ENCODE results near the gene CCSER1.

CCSER1 gene

GRCh38 chr4:90198086-90198847, 71.1 kb downstream of the CCSER1 start:
- no peak for DNase-seq (ENCODE audit: low read depth)

GRCh38 chr4:90207887-90208454, 80.8 kb downstream of the CCSER1 start:
- no peak for DNase-seq (ENCODE audit: low read depth)

GRCh38 chr4:90209922-90210321, 82.7 kb downstream of the CCSER1 start:
- DNase-seq (ENCODE audit: low read depth) = no peak

GRCh38 chr4:90211174-90211573, 84.0 kb downstream of the CCSER1 start:
- DNase-seq (ENCODE audit: low read depth) = no peak

GRCh38 chr4:90215286-90215685, 88.1 kb downstream of the CCSER1 start:
- no peak for DNase-seq (ENCODE audit: low read depth)

- no peak for DNase-seq (ENCODE audit: low read depth)
These were observed 92.6 kb downstream of the CCSER1 start for GRCh38 chr4:90219822-90220221.

GRCh38 chr4:90220459-90220858, 93.3 kb downstream of the CCSER1 start:
- DNase-seq (ENCODE audit: low read depth) = no peak

GRCh38 chr4:90226734-90227133, 99.5 kb downstream of the CCSER1 start:
- DNase-seq (ENCODE audit: low read depth) = no peak

- no peak for DNase-seq (ENCODE audit: low read depth)
These were observed 100.0 kb downstream of the CCSER1 start for GRCh38 chr4:90227177-90227576.

GRCh38 chr4:90234916-90235547, 107.8 kb downstream of the CCSER1 start:
- DNase-seq (ENCODE audit: low read depth) = no peak

GRCh38 chr4:90237751-90238530, 110.7 kb downstream of the CCSER1 start:
- no peak for DNase-seq (ENCODE audit: low read depth)

- DNase-seq (ENCODE audit: low read depth) = no peak
These were observed 113.1 kb downstream of the CCSER1 start for GRCh38 chr4:90240333-90240732.

- no peak for DNase-seq (ENCODE audit: low read depth)
These were observed 113.8 kb downstream of the CCSER1 start for GRCh38 chr4:90241008-90241407.

GRCh38 chr4:90245837-90246236, 118.6 kb downstream of the CCSER1 start:
- no peak for DNase-seq (ENCODE audit: low read depth)

- no peak for DNase-seq (ENCODE audit: low read depth)
These were observed 119.6 kb downstream of the CCSER1 start for GRCh38 chr4:90246816-90247215.

- DNase-seq (ENCODE audit: low read depth) = no peak
These were observed 127.2 kb downstream of the CCSER1 start for GRCh38 chr4:90254357-90254756.

- DNase-seq (ENCODE audit: low read depth) = no peak
These were observed 147.0 kb downstream of the CCSER1 start for GRCh38 chr4:90274175-90274574.

- DNase-seq (ENCODE audit: low read depth) = no peak
These were observed 153.8 kb downstream of the CCSER1 start for GRCh38 chr4:90280954-90281353.

GRCh38 chr4:90281541-90282355, 154.6 kb downstream of the CCSER1 start:
- no peak for DNase-seq (ENCODE audit: low read depth)

- DNase-seq (ENCODE audit: low read depth) = no peak
These were observed 163.2 kb downstream of the CCSER1 start for GRCh38 chr4:90290345-90290744.

GRCh38 chr4:90292438-90292837, 165.2 kb downstream of the CCSER1 start:
- no peak for DNase-seq (ENCODE audit: low read depth)

GRCh38 chr4:90293320-90293719, 166.1 kb downstream of the CCSER1 start:
- DNase-seq (ENCODE audit: low read depth) = no peak
